HTR-8/SVneo (cell line): Measurements from ENCODE around the gene URM1.
"Not testable (repeated sequence)": the region's sequence is repeated elsewhere in the genome, so short reads cannot be mapped to it uniquely, and the experiment has no call there.

Source experiments
- DNase-seq: peaks from one replicate; pipeline ENCODE4 v3.0.0; 2011; ENCODE audit warnings: low spot score, mixed read lengths; ENCODE audit not compliant: insufficient read length
- FAIRE-seq: peaks from 2 replicates; lab custom pipeline; 2011; peaks lifted over from hg19 to GRCh38; lab: Jason Lieb, UNC

The URM1 gene

DNA sequence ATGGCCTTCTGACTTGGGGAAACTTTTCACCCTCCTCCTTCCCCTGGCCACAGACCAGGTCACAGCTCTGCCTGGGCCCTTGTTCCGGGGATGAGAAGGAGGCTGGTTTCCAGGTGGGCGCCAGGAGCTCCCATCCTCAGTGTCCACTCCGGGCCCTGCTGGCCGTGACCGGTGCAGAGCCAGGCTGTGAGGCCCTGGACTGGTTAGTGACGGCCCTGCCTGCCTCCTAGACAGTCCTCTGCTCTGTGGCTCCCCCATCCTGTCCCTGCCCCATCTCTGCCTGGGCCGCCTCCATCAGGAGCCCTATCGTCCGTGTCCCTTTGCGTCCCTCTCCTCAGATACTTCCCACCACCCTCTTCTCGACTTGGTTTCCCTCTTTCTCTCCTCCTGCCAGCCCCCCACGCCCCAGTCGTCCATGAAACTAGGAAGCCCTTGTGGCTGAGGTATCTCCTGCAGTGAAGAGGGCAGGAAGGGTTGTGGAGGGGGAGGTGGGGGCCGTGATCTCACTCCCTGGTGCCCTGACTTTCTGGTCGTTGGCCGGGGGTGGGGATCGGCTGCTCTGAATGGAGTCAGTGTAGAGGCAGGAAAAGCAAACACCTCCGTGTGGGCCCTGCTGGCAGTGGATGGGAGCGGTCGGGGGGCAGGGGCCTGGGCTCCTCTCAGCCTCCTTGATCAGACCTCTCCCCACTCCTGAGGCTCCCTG, 34.1 kb downstream of the URM1 start:
- DNase-seq (no peak), FAIRE-seq (no peak)

DNA sequence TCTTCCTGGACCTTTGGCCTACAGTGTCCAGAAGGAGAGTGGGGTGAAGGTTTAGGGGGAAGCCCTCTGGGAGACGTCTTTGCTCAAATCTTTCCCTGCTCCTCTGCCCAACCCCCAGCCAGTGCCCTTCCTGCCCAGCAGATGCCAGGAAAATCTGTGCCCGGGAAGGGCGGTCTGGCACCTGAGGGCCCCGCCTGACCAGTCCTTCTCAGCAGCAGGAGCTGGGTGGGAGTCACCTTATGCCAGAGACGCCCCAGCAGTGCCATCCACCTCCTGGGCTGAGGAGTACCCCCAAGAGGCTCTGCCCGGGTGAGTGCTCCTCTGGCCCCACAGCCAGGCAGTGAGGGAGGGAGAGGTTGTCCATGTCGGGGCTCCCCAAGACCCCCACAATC, 34.6 kb downstream of the URM1 start:
- DNase-seq (no peak), FAIRE-seq (no peak)

DNA sequence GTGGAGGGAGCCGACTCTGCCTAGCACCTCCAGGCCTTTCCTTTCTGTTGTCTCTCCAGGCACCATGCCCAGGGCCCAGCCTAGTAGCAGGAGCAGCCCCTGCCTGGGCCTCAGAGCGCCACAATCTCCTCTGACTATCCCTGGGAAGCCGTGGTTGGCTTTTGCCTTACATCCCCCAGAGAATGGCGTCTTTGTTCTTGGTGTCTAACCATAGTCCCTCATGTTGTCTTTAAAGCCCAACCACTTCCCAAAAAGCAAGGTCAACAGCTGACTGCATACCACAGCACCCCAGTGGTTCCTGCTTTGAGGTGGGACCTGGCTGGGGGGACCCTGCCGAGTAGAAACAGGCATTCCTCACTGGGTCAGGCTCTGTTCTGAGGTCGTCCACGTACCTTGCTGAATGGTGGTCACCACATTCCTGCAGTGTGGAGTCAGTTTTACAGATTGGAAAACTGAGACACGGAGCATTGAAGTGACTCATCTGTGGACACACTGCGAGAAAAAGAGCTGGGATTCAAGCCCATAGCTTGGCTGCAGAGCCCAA, 35.7 kb downstream of the URM1 start:
- DNase-seq (no peak), FAIRE-seq (no peak)

DNA sequence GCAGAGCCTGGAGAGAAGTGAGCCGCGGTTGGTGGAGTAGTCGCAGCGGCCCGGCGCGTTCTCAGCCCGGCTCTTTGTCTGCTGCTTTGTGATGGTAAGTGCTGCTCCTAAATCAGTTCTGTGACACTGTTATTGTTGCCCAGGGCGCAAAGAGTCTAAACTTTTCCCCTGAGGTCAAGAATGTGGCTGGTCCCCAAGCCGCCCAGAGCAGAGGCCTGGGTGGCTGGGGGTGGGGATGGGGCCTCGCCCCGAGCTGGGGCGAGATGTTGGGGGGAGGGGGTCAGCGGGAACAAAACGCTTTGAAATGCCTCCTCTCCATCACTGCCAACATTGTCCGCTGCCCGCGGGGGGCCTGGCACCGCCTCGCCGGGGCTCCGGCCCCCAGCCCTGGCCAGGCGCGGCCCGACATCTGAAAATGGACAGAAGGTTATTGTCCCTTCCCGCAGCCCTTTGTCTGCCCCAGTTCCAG, 37.8 kb downstream of the URM1 start:
- DNase-seq (no peak), FAIRE-seq (no peak)

DNA sequence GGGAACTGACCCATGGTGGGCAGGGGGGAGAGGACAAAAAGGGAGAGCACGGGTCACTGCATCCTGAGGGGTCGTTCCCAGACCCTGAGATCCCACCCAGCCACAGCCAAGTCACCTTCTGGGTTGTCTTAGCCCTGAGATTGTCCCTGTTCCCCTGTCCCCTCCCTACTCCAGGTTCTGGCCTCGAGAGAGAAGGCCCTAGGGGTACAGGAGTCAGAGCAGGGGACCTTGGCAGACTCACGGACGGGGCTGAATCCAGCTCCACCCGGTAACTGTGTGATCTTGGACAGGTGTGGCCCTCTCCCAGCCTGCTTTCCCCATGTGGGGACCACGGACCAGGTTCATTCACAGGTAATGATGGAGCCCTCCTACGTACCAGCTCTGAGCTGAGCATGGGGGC, 38.3 kb downstream of the URM1 start:
- FAIRE-seq = no peak

DNA sequence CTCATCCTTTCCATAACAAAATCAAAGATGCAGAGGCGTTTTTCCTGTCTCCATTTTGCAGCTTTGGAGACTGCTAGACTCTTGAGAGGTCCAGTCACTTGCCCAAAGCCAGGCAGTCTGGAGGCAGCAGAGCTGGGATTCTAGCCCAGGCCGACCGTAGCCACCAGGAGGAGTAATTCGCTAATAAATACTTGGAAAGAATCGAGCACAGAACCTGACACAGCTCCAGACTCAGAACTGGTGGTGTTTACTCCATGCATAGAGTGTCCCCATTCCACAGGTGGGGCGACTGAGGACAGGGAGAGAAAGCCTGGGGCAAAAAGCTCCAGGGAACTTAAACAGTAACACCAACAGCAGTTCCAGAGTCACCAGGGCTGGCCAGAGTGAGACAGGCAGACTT, 38.8 kb downstream of the URM1 start:
- FAIRE-seq (no peak), DNase-seq (no peak)

More for the DNA sequence above, 38.3 kb downstream of the URM1 start:
- no peak for DNase-seq

DNA sequence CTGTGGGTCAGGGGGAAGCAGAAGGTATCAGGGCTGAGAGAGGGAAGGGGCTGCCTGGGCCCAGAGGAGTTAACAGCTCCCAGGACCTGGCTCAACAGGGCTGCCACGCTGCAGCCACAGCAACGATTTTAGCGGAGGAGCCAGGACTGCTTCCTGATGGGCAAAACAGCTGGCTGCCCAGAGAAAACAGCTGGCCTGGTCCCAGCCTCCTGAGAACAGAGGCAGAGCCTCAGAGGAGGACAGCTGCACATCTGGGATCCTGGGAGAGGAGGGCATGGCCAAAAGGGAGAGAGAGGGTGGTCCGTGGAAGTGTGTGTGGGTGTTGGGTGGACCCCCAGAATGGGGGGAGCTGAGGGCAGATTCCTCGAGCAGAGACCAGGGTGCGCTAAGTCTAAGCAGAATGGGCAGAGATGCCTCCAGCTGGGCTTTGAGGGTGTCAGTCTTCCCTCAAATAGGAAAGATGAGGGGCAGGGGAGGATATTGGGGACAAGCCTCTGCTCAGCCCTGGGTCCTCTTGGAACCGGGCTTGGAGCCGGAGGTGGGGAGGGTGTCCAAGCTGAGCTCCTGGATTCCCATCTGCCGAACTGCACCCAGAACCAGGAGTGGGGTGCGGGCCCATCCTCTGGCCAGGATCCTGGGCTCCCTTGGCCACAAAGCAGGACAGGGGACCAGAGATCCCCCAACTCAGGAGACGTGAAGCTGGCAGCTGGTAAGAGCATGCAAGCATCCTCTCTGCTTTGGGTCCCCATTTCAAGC, 40.4 kb downstream of the URM1 start:
- FAIRE-seq = no peak
- no peak for DNase-seq

DNA sequence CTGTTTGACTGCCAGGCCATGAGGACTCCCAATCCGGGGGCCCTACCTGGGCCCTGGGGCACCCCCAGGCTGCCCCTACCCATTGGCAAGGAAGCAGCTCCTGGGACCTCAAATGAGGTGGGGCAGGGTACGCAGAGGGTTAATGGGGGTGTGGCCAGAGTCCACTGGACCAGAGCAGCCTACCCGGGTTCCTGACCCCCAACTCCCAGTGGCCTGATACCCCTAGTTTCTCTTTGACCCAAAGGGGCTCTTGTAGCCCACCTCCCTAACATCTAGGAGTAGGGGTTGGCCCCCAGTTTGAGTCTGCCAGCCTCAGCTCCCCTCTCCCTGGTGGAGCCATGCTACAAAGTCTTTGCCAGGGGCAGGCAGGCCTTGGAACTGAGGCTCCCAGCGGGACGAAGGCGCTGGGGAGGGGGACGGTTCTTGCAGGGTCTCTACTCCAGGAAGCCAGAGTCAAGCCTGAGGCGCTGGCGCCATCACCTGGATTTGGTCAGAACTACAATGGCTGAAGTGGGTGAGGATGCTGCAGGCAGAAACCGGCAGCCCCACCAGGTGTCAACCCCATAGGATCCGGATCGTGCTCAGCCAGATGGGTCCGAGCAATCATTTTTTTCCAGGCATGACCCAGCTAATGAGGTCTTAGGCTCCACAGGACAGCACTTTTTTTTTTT, 41.1 kb downstream of the URM1 start:
- no peak for FAIRE-seq
- DNase-seq = no peak

DNA sequence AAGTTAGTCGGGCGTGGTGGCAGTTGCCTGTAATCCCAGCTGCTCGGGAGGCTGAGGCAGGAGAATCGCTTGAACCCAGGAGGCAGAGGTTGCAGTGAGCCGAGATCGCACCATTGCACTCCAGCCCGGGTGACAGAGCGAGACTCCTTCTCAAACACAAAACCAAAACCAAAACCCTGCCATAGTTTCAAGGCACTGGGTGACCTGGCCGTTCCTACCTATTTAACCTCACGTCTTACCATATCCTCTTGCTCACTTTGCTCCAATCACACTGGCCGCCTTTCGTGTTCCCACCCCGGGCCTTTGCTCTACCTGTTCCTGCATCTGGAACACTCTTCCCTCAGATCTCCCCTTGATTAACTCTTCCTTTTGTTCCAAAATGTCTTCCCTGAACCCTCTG, 42.6 kb downstream of the URM1 start:
- DNase-seq, FAIRE-seq: not testable (repeated sequence)

DNA sequence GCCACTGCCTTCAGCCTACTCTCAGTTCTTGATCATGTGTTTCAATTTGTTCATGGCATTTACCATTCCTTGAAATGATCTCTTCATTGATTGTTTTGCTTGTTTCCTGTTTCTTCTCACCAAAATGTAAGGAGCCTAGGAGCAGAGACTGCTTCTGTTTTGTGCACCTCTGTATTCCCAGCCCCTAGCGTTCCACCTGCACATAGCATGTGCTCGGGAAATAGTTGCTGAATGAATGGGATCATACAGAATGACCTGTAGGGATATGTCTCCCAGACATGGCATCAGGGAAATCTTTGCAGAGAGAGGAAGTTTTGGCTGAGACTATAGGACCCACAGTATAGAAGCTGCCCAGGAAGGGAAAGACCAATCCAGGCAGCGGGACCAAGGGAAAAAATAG, 43.3 kb downstream of the URM1 start:
- DNase-seq (no peak), FAIRE-seq (no peak)

DNA sequence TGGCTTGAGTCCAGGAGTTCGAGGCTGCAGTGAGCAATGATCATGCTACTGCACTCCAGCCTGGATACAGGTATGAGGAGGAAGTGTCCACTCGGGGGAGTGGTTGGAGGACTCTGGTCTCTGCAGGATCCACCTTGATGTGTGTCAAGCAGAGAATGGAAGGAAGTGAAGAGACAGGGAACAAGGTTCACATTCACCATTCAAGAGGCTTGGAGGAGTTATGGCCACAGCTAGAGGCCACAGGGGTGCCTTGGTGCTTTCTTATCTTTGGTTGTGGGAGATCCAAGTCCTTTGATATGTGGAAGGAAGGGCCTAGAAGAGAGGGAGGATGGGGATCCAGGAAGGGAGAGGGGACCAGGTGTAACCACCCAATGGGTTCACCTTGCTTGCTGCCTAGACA, 44.1 kb downstream of the URM1 start:
- FAIRE-seq = no peak
- DNase-seq = no peak

DNA sequence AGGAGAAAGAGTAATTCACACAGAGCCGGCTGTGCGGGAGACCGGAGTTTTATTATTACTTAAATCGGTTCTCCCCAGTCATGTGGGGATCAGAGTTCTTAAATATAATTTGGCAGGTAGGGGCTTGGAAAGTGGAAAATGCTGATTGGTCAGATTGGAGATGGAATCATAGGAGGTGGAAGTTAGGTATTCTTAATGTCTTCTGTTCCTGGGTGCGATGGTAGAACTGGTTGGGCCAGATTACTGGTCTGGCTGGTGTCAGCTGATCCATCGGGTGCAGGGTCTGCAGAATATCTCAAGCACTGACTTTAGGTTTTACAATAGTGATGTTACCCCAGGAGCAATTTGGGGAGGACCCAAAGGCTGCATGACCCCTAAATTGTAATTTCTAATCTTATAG, 44.8 kb downstream of the URM1 start:
- DNase-seq (no peak), FAIRE-seq (no peak)

DNA sequence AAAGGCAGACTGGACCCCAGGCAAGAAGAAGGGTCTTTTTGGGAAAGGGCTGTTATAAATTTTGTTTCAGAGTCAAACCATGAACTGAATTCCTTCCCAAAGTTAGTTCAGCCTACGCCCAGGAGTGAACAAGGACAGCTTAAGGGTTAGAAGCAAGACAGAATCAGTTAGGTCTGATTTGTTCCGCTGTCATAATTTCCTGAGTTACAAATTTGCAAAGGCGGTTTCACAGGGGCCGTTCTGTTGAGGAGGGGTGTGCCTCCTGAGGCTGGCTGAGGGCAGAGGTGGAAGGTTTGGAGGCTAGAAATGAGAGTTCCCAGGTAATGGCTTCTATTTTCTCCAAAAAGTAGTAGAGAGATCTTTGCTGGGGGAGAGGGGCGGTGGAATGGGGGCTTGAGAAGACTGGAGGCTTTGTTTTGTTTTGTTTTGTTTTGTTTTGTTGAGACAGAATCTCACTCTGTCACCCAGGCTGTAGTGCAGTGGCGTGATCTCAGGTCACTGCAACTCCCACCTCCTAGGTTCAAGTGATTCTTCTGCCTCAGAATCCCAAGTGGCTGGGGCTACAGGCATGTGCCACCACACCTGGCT, 45.4 kb downstream of the URM1 start:
- no peak for FAIRE-seq

DNA sequence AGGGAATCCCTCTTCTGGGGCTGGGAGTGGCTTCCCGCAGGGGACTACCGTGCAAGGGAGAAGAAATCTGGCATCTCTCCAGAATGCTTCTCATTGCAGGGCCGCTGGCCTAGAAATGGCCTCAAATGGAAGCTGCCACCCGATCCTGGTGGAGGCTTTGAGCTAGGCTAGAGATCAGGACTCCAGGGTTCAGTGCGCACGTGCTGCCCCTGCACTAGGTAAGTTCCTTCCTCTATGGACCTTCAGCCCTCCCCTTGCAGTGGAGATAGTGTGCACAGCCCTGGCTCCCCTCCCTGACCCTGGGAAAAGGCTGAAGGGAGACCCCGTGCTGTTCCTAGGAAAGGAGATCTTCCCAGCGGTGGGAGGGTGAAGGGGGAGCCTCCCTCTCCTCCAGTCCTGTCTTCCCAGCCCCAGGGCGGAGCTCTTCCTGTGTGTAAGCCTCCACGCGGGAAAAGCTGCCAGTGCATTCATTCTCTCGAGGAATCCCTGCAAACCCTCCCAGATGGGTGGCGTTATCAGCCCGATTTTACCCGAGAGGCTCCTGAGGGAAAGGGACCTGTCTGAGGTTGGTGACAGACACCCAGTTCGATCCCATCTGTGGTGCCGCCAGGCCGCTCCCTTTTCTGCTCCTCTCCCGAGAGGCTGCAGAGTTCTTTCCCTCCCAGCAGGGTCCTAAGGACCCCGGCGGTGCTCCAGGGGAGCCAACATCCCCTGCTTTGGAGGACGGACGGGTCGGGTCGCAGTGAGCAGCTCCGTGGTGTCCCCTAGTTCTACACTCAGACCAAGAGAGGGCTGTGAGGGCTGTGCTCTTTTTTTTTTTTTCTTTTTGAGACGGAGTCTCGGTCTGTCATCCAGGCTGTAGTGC, 48.1 kb downstream of the URM1 start:
- no peak for DNase-seq
- no peak for FAIRE-seq

More for the DNA sequence above, 45.4 kb downstream of the URM1 start:
- DNase-seq = no peak

DNA sequence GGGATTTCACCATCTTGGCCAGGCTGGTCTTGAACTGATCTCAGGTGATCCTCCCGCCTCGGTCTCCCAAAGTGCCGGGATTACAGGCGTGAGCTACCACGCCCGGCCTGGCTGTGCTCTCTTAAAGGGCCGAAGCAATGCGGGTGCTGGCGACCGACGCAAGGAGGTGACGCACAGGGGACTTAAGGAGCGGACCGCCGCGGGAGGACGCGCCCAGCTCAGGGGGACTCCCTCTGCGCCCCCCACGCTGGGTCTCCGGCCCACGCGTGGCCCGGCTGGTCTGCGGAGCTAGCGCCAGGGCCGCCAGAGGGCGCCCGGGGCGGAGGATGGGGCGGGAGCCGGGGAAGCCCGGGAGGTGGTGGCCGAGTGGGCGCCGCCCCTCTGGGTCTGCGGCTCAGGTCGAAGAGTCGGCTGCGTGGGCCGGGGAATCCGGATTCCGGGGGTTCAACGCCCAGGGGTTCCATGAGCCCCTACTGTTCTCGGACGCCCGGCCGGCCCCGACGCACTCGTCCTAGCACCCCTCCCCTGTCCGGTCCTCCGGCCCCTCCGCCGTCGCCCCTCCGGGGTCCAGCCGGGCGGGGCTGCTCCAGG, 49.0 kb downstream of the URM1 start:
- FAIRE-seq (no peak), DNase-seq (peak; percentile 76)

DNA sequence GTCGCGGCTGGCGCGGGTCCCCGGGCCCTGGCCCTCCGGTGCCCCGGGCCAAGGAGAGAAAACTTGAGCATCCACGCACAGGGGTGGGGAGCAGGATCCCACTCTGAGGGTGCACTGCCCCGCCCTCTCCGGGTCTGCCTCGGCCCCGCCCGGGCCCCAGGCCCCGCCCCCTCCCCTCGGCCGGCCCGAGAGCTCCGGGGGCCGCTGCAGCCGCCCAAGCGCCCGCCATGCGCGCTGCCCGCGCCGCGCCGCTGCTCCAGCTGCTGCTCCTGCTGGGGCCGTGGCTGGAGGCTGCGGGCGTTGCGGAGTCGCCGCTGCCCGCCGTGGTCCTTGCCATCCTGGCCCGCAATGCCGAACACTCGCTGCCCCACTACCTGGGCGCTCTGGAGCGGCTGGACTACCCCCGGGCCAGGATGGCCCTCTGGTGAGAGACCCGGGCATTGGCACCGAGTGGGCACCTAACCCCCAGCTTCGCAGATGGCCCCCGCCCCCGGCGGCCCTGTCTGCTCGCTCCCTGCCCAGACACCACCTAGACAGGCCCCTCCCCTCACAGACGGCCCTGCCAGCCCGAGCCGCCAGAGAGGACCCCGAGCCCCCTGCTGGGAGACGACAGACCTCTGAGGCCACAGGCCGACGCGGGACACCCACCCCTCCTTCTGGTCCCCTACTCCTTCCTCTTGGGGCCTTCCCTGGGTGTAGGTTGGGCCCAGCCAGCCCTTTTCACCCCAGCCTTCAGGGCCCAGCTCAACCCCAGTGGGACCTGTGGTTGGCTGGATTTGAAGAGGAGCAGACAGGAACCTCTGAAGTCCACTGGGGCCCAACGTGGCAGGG, 49.7 kb downstream of the URM1 start, which contains the start of gene CERCAM:
CERCAM (plus strand) TSS at position 207 of the 831 bp plus-strand sequence; CDS start at position 228, 21 bp downstream.
- no peak for FAIRE-seq
- peak; percentile 78 for DNase-seq

DNA sequence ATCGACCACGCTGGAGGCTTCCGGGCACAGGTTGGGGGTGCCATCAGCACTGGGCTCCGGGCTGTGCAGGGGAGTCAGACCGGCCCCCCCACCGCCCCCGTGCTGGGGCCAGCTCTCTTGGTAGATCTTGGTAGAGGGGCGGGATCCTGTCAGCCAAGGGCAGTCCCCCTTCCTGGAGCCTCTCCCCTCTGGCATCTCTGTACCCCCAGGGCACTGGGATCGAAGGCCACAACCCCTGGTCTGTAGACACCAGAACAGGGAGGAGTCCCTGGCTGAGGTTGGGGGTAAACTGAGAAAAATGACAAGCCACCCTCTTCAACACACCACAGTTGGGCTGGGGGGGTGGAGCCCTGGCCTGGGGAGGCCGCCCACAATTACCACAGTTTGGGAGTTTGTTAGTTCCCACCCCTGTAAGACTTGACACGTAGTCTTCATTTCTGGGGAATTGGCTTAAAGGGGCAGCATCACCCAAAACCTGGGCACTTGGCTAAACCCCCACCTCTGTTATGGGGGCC, 50.4 kb downstream of the URM1 start:
- no peak for DNase-seq
- no peak for FAIRE-seq
